HepG2 (cell line): Measurements from ENCODE around the gene TMEM14C. TPM values are rescaled to one million over a fixed set of nuclear protein-coding genes. Genes with fewer than 3 reads are reported as not detected.

Experiments
- FOSL1 ChIP-seq: sonication (generic); formaldehyde crosslinking; IDR thresholded peaks from 2 replicates; pipeline ENCODE4 v1.9.0; 2021; ENCODE audit warnings: missing genetic modification reagents, borderline replicate concordance
- MBD4 ChIP-seq: IDR thresholded peaks from 2 replicates; pipeline ENCODE4 v1.6.1; 2012; ENCODE audit warnings: low read length, inconsistent platforms, borderline replicate concordance
- SIN3B ChIP-seq: fragments of 150-350 bp; IDR thresholded peaks from 2 replicates; pipeline ENCODE4 v1.6.1; 2014; ENCODE audit warnings: low read length
- SMC3 ChIP-seq: IDR thresholded peaks from 2 replicates; pipeline ENCODE4 v1.6.1; 2011; ENCODE audit warnings: low read length, improper control_type of control experiment
- ZBTB7A ChIP-seq: sonication (generic); formaldehyde crosslinking; IDR thresholded peaks from 2 replicates; pipeline ENCODE4 v1.8.0; 2022; ENCODE audit warnings: mild to moderate bottlenecking, missing genetic modification reagents
- ZNF24 ChIP-seq: fragments of 450-650 bp; IDR thresholded peaks from 2 replicates; pipeline ENCODE4 v1.6.1; 2017; ENCODE audit warnings: antibody characterized with exemption, mild to moderate bottlenecking
- ZNF616 ChIP-seq: sonication (generic); formaldehyde crosslinking; IDR thresholded peaks from 2 replicates; pipeline ENCODE4 v1.5.0; 2020; ENCODE audit warnings: low read depth, mild to moderate bottlenecking, missing genetic modification reagents
- ZNF781 ChIP-seq: sonication (generic); formaldehyde crosslinking; IDR thresholded peaks from 2 replicates; pipeline ENCODE4 v1.5.1; 2020; ENCODE audit warnings: borderline replicate concordance, mild to moderate bottlenecking, missing genetic modification reagents; ENCODE audit errors: not compliant biosample characterization
- polyA plus RNA-seq, 8 experiments: library from polyadenylated mRNA; depleted of rRNA in 3 of 8; stranded (reverse) in 7 of 8; unstranded in 1 of 8; fragments of >200 nt; fragmentation: Illumina TruSeq in 4 of 8; extraction: Trizol in 4 of 8; gene quantifications; 2 replicates each; pipeline versions ENCODE4 v1.2.1 to v1.2.3, GENCODE V29; 2011 to 2016; ENCODE audit warnings: low read depth in 4 of 8, missing spikeins in 1 of 8, mixed read lengths in 1 of 8; ENCODE audit not compliant: insufficient read depth in 1 of 8
- total RNA-seq, 5 experiments: library from RNA; depleted of rRNA; stranded (reverse); fragments of >200 nt; fragmentation: Illumina TruSeq; extraction: Trizol; gene quantifications; 2 replicates each; pipeline ENCODE4 v1.2.3, GENCODE V29; 2016; ENCODE audit warnings: low read depth in 1 of 5
- TF ChIP-seq, protein P1 (sequence below): sonication (generic); formaldehyde crosslinking; IDR thresholded peaks from 2 replicates; pipeline ENCODE4 v1.4.0; 2020; ENCODE audit warnings: missing genetic modification reagents, borderline replicate concordance
- TF ChIP-seq, protein P2 (sequence below): sonication (generic); formaldehyde crosslinking; IDR thresholded peaks from 2 replicates; pipeline ENCODE4 v1.4.0; 2020; ENCODE audit warnings: missing genetic modification reagents; ENCODE audit errors: not compliant biosample characterization
- TF ChIP-seq, protein P3 (sequence below): sonication (generic); formaldehyde crosslinking; IDR thresholded peaks from 2 replicates; pipeline ENCODE4; 2020; ENCODE audit warnings: missing genetic modification reagents, mild to moderate bottlenecking, borderline replicate concordance
- TF ChIP-seq, protein P4 (sequence below): sonication (generic); formaldehyde crosslinking; IDR thresholded peaks from 2 replicates; pipeline ENCODE4 v1.4.0; 2020; ENCODE audit warnings: mild to moderate bottlenecking, low read depth, missing genetic modification reagents
- TF ChIP-seq, protein P5 (sequence below): sonication (generic); formaldehyde crosslinking; IDR thresholded peaks from 2 replicates; pipeline ENCODE4 v1.8.1; 2022; ENCODE audit warnings: low read depth, mild to moderate bottlenecking, missing genetic modification reagents
- TF ChIP-seq, protein P6 (sequence below): IDR thresholded peaks from 2 replicates; pipeline ENCODE4 v1.6.1; 2018; ENCODE audit warnings: missing genetic modification reagents
- TF ChIP-seq, protein P7 (sequence below): IDR thresholded peaks from 2 replicates; pipeline ENCODE4 v1.6.1; 2016; ENCODE audit warnings: low read depth, control low read depth

TMEM14C gene
- total and polyA plus RNA-seq, 2 of the 13 experiments (the other 11 are each of a cell fraction or from before 2014, with no cell fraction given) = 184 TPM

DNA sequence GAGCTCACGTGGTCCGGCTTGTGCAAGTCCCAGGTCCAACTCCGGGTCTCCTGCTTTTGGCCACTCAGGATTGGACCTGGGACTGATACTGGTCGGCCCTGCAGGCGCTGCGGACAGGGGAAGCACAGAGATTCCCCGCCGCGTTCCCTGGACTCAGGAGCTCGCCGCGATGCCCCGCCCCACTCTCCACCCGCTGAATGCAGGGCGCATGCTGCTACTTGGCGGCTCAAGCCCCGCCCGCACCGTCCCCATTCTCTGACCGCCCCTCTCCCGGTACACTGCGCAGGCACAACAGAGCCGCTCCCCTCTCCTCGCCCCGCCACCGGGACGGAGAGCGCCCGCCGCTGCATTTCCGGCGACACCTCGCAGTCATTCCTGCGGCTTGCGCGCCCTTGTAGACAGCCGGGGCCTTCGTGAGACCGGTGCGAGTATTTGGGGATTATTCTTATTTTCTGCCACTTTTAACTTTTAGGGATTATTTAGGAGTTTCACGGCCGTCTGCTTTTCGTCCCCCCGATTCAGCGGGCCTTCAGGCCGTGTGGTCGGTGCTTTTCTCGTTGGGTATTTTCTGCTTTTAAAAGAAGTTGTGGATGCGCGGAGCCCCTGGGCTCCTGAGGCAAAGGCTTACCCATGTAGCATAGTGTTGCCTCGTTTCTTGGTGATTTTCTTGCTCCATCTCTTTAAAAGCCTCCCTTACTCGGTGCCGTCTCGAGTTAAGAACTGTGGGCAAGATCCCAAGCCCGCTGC, at the start of gene TMEM14C (continued):
- TF ChIP-seq, protein P1, sequence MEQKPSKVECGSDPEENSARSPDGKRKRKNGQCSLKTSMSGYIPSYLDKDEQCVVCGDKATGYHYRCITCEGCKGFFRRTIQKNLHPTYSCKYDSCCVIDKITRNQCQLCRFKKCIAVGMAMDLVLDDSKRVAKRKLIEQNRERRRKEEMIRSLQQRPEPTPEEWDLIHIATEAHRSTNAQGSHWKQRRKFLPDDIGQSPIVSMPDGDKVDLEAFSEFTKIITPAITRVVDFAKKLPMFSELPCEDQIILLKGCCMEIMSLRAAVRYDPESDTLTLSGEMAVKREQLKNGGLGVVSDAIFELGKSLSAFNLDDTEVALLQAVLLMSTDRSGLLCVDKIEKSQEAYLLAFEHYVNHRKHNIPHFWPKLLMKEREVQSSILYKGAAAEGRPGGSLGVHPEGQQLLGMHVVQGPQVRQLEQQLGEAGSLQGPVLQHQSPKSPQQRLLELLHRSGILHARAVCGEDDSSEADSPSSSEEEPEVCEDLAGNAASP = peak; percentile 69; the same call in 1 of the 2 replicates
- TF ChIP-seq, protein P2, sequence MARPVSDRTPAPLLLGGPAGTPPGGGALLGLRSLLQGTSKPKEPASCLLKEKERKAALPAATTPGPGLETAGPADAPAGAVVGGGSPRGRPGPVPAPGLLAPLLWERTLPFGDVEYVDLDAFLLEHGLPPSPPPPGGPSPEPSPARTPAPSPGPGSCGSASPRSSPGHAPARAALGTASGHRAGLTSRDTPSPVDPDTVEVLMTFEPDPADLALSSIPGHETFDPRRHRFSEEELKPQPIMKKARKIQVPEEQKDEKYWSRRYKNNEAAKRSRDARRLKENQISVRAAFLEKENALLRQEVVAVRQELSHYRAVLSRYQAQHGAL (CRISPR knock-in tag) = peak; percentile 64
- TF ChIP-seq, protein P3, sequence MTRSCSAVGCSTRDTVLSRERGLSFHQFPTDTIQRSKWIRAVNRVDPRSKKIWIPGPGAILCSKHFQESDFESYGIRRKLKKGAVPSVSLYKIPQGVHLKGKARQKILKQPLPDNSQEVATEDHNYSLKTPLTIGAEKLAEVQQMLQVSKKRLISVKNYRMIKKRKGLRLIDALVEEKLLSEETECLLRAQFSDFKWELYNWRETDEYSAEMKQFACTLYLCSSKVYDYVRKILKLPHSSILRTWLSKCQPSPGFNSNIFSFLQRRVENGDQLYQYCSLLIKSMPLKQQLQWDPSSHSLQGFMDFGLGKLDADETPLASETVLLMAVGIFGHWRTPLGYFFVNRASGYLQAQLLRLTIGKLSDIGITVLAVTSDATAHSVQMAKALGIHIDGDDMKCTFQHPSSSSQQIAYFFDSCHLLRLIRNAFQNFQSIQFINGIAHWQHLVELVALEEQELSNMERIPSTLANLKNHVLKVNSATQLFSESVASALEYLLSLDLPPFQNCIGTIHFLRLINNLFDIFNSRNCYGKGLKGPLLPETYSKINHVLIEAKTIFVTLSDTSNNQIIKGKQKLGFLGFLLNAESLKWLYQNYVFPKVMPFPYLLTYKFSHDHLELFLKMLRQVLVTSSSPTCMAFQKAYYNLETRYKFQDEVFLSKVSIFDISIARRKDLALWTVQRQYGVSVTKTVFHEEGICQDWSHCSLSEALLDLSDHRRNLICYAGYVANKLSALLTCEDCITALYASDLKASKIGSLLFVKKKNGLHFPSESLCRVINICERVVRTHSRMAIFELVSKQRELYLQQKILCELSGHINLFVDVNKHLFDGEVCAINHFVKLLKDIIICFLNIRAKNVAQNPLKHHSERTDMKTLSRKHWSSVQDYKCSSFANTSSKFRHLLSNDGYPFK = peak; percentile 89
- TF ChIP-seq FOSL1 (CRISPR knock-in tag) = no peak
- TF ChIP-seq ZNF616 (CRISPR knock-in tag) = no peak
- TF ChIP-seq, protein P4, sequence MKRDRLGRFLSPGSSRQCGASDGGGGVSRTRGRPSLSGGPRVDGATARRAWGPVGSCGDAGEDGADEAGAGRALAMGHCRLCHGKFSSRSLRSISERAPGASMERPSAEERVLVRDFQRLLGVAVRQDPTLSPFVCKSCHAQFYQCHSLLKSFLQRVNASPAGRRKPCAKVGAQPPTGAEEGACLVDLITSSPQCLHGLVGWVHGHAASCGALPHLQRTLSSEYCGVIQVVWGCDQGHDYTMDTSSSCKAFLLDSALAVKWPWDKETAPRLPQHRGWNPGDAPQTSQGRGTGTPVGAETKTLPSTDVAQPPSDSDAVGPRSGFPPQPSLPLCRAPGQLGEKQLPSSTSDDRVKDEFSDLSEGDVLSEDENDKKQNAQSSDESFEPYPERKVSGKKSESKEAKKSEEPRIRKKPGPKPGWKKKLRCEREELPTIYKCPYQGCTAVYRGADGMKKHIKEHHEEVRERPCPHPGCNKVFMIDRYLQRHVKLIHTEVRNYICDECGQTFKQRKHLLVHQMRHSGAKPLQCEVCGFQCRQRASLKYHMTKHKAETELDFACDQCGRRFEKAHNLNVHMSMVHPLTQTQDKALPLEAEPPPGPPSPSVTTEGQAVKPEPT = peak; percentile 85
- no peak for TF ChIP-seq ZNF24
- TF ChIP-seq SMC3 = no peak; the same call in 1 of the 2 replicates
- peak; percentile 90 for TF ChIP-seq ZNF781 (CRISPR knock-in tag)
- TF ChIP-seq MBD4 = no peak
- TF ChIP-seq, protein P5, sequence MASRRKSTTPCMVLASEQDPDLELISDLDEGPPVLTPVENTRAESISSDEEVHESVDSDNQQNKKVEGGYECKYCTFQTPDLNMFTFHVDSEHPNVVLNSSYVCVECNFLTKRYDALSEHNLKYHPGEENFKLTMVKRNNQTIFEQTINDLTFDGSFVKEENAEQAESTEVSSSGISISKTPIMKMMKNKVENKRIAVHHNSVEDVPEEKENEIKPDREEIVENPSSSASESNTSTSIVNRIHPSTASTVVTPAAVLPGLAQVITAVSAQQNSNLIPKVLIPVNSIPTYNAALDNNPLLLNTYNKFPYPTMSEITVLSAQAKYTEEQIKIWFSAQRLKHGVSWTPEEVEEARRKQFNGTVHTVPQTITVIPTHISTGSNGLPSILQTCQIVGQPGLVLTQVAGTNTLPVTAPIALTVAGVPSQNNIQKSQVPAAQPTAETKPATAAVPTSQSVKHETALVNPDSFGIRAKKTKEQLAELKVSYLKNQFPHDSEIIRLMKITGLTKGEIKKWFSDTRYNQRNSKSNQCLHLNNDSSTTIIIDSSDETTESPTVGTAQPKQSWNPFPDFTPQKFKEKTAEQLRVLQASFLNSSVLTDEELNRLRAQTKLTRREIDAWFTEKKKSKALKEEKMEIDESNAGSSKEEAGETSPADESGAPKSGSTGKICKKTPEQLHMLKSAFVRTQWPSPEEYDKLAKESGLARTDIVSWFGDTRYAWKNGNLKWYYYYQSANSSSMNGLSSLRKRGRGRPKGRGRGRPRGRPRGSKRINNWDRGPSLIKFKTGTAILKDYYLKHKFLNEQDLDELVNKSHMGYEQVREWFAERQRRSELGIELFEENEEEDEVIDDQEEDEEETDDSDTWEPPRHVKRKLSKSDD (CRISPR knock-in tag) = 0 out of 2 replicates have a peak, but pooled peaks have one; percentile 57
- TF ChIP-seq, protein P6, sequence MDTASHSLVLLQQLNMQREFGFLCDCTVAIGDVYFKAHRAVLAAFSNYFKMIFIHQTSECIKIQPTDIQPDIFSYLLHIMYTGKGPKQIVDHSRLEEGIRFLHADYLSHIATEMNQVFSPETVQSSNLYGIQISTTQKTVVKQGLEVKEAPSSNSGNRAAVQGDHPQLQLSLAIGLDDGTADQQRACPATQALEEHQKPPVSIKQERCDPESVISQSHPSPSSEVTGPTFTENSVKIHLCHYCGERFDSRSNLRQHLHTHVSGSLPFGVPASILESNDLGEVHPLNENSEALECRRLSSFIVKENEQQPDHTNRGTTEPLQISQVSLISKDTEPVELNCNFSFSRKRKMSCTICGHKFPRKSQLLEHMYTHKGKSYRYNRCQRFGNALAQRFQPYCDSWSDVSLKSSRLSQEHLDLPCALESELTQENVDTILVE (CRISPR knock-in tag) = peak; percentile 100
- no peak for TF ChIP-seq SIN3B
- peak; percentile 40; the same call in 1 of the 2 replicates for TF ChIP-seq ZBTB7A
- TF ChIP-seq, protein P7, sequence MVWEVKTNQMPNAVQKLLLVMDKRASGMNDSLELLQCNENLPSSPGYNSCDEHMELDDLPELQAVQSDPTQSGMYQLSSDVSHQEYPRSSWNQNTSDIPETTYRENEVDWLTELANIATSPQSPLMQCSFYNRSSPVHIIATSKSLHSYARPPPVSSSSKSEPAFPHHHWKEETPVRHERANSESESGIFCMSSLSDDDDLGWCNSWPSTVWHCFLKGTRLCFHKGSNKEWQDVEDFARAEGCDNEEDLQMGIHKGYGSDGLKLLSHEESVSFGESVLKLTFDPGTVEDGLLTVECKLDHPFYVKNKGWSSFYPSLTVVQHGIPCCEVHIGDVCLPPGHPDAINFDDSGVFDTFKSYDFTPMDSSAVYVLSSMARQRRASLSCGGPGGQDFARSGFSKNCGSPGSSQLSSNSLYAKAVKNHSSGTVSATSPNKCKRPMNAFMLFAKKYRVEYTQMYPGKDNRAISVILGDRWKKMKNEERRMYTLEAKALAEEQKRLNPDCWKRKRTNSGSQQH (CRISPR knock-in tag) = peak; percentile 6; the same call in 1 of the 2 replicates
